GM12865 (cell line): Measurements from ENCODE around the gene TNRC6C.
"Not testable (repeated sequence)": the region's sequence is repeated elsewhere in the genome, so short reads cannot be mapped to it uniquely, and the experiment has no call there.

ENCODE experiments used
- DNase-seq: peaks from one replicate; pipeline ENCODE4 v3.0.0; 2010; ENCODE audit warnings: low read depth
- H3K4me3 ChIP-seq: 2 replicates; pipeline ENCODE4 v1.5.1; 2011; ENCODE audit warnings: mild to moderate bottlenecking, low read depth, low read length, control low read depth
- TF ChIP-seq, protein P1 (sequence below): IDR thresholded peaks from 2 replicates; pipeline ENCODE4 v1.5.1; 2011; ENCODE audit warnings: low read length, control low read depth, low read depth, inconsistent platforms; ENCODE audit not compliant: insufficient read depth; ENCODE audit errors: missing control alignments

TNRC6C gene

DNA sequence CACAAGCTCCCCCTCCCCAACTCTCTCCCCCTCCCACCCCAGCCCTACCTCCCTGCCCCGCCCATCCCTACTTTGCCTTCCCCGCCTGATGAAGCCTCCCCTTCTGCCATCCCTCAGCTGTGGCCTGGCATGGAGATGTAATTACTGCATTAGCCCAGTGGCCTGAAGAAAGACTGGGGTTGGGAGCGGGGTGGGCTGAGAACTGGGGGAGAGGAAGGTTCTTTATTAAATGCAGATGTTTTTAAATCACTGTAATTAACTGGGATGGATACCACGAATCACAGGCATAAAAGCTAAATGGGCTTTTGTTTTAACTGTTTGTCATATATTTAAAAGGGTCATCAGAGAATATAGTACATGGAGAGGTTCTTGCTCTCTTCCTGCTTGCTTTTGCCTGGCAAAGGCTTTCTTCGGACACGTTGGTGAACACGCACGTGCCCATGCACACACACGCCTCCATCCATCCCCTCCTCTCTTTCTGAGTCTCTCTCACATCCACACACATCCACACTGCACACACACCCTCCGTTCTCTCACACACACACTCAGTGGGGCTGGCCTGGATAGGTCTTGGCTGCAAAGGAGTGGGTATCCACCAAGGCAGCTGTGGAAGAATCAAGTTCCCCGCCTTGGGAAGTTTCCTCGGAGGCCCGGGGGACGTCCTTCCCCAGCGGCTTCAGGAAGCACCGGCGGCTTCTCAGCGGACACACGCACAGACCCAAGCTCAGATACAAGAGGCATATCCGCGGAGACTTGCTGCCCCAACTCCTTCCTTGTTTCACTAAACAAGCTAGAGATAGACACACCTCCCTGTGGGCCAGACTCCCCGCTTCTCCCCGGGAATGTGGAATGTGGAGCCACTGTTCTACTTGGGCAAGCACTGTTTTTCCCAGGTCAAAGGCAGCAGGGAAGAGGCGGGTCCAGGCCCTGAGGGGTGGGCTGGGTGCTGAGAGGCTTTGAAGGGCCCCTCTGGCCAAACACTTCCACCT lies 27.4 kb upstream of the TNRC6C start:
- no peak for DNase-seq
- TF ChIP-seq, protein P1, sequence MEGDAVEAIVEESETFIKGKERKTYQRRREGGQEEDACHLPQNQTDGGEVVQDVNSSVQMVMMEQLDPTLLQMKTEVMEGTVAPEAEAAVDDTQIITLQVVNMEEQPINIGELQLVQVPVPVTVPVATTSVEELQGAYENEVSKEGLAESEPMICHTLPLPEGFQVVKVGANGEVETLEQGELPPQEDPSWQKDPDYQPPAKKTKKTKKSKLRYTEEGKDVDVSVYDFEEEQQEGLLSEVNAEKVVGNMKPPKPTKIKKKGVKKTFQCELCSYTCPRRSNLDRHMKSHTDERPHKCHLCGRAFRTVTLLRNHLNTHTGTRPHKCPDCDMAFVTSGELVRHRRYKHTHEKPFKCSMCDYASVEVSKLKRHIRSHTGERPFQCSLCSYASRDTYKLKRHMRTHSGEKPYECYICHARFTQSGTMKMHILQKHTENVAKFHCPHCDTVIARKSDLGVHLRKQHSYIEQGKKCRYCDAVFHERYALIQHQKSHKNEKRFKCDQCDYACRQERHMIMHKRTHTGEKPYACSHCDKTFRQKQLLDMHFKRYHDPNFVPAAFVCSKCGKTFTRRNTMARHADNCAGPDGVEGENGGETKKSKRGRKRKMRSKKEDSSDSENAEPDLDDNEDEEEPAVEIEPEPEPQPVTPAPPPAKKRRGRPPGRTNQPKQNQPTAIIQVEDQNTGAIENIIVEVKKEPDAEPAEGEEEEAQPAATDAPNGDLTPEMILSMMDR, result no peak

DNA sequence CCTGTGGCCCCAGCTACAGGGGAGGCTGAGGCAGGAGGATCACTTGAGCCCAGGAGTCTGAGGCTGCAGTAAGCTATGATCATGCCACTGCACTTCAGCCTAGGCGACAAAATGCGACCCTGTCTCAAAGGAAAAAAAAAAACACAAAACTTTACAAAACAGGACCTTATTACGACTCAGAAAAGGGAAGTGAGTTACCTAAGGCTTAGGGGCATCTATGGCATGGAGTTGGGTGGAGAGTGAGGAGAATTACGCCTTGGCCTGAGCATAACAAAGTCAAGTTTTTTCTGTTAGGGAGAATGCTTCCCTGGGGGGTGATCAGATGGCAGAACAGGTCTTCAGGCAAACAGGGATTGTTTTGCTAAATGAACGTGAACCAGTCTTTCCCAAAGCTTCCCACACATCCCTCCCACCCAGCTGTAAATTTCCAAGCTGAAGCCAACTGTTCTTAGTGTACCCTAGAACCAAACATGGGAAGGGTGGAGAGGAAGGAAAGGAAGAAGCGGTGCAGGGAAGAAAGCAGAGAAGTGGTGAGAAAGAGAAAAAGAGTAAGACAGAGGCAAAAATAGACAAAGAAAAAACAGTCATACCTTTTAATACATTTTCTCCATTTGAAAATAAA lies 24.6 kb upstream of the TNRC6C start:
- no peak overlapping the region for H3K4me3 ChIP-seq
- DNase-seq, result no peak
- TF ChIP-seq, protein P1, result no peak

More for the DNA sequence above, 27.4 kb upstream of the TNRC6C start:
- H3K4me3 ChIP-seq, result no peak overlapping the region

DNA sequence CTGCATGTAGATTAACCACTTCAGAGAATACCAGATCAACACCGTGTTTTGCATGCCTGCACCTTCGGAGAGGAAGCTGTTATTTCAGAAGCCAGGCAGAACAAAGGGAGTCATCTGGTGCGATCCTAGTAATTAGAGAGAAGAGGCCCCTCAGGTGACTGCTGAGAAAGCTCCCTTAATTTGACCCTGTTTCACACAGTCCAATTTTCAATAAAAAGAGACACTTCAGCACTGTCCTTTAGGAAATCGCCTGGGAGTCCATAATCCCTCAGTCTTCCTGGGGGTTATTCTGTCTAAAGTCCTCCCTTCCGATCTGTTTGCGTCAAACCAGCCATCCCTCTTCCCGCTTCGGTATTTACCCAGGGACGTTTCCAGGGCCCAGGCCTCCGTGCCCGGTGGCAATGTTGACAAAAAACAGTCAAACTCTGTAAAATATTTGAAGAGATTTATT lies 23.4 kb upstream of the TNRC6C start:
- TF ChIP-seq, protein P1, result no peak
- H3K4me3 ChIP-seq, result no peak overlapping the region
- DNase-seq, result no peak

DNA sequence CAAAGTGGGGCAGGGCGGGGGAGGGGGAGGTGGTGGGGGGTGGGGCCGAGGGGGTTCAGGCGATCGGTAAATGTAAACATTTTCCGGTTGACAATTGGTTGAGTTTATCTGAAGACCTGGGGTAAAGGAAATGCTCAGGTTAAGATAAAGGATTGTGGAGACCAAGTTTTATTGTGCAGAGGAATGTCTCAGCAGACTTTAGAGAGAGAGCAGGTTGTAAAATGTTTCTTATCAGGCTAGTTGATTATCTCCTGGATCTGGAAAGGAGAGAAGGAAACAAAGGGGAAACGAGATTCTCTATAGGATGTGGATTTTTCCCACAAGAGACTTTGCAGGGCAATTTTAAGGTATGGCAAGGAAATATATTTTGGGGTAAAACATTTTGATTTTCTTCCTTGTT lies 22.8 kb upstream of the TNRC6C start:
- H3K4me3 ChIP-seq, DNase-seq: not testable (repeated sequence)

DNA sequence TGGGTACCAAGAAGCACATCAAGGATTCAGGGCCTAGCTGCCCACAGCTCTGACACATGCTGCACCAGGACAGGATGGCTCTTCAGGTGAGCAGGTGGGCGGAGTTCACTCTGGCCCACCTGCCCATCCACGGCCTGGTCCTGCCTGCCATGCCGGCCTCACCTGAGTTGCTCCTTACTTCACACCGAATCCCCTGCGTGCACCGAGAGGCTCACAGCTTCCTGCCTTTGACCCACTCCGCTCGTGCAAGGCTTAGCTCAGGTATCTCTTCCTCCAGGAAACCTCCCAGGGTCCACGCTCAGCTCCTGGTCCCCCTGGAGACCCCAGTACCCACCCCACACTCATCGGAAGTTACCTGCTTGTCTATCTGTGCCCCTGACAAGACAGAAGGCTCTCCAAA lies 21.6 kb upstream of the TNRC6C start:
- no peak overlapping the region for H3K4me3 ChIP-seq
- TF ChIP-seq, protein P1, result no peak
- no peak for DNase-seq

DNA sequence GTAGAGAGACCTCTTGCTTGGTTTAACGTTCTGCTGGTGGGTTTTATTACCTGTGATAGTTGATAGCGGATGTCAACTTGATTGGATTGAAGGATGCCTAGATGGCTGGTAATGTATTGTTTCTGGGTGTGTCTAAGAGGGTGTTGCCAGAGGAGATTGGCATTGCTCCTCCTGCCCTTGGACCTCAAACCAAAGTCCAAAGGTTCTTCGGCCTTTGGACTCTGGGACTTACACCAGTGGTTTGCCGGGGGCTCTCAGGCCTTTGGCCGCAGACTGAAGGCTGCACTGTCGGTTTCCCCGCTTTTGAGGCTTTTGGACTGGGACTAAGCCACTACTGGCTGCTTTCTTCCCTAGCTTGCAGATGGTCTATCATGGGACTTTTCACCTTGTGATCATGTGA lies 17.5 kb upstream of the TNRC6C start:
- no peak overlapping the region for H3K4me3 ChIP-seq
- TF ChIP-seq, protein P1, result no peak
- DNase-seq, result no peak
